Stomach (tissue), 9 donors: ENCODE measurements around the gene MEIOSIN. TPM values are rescaled to one million over a fixed set of nuclear protein-coding genes. Genes with fewer than 3 reads are reported as not detected.
"Not testable (repeated sequence)": the region's sequence is repeated elsewhere in the genome, so short reads cannot be mapped to it uniquely, and the experiment has no call there.

ENCODE experiments used
- DNase-seq, 2 donors: peaks; one replicate each; pipeline versions ENCODE4 v3.0.0 to v3.0.0-alpha.2; 2013 to 2019
- H3K27ac ChIP-seq, 5 donors: fragments of 200-600 bp in 4 of 5; sonication (generic) in 4 of 5; one replicate each; pipeline ENCODE4 v1.5.1; 2013 to 2019; ENCODE audit warnings: mild to moderate bottlenecking in 1 of 5, moderate library complexity in 1 of 5
- H3K27me3 ChIP-seq, 3 donors: fragments of 200-600 bp; sonication (generic); one replicate each; pipeline ENCODE4 v1.5.1; 2017 to 2019; ENCODE audit warnings: mixed run types in 1 of 3
- H3K36me3 ChIP-seq, 4 donors: fragments of 200-600 bp; sonication (generic); 1 replicate in 3 of 4; 2 replicates in 1 of 4; pipeline ENCODE4 v1.5.1; 2016 to 2019
- H3K4me1 ChIP-seq, 4 donors: fragments of 200-600 bp; sonication (generic); one replicate each; pipeline ENCODE4 v1.5.1; 2016 to 2019
- H3K4me3 ChIP-seq, 4 donors: fragments of 200-600 bp; sonication (generic) in 3 of 4; one replicate each; pipeline ENCODE4 v1.5.1; 2016 to 2019; ENCODE audit warnings: mild to moderate bottlenecking in 1 of 4
- H3K9me3 ChIP-seq, 4 donors: fragments of 200-600 bp; sonication (generic); one replicate each; pipeline ENCODE4 v1.5.1; 2016 to 2019
- CTCF ChIP-seq, 7 experiments: fragments of 450-650 bp in 4 of 7; fragments of 200-600 bp in 3 of 7; sonication (generic) in 3 of 7; IDR thresholded peaks; one replicate each; pipeline ENCODE4 v1.5.1; 2016 to 2019; ENCODE audit warnings: antibody characterized with exemption in 7 of 7, control low read depth in 2 of 7, mild to moderate bottlenecking in 1 of 7
- EP300 ChIP-seq: sonication (generic); formaldehyde crosslinking; IDR thresholded peaks from one replicate; pipeline ENCODE4 v1.6.1; 2017; ENCODE audit warnings: antibody characterized with exemption
- POLR2A ChIP-seq, 4 donors: fragments of 450-650 bp; IDR thresholded peaks; one replicate each; pipeline ENCODE4 v1.6.1; 2016; ENCODE audit warnings: antibody characterized with exemption in 4 of 4, control low read depth in 2 of 4, mild to moderate bottlenecking in 1 of 4, moderate library complexity in 1 of 4
- POLR2AphosphoS5 ChIP-seq, 3 donors: sonication (generic); formaldehyde crosslinking; IDR thresholded peaks; one replicate each; pipeline ENCODE4 v1.6.1; 2016; ENCODE audit warnings: antibody characterized with exemption in 3 of 3
- WGBS, 5 donors: extraction: QIAGEN DNeasy Blood & Tissue Kit in 3 of 5; methylation state at CpG; one replicate each; pipeline versions ENCODE4 v1.1.5 to v1.1.7; 2013 to 2018; 5-methylcytosine and 5-hydroxymethylcytosine counted together
- intact Hi-C: fragments of 100-400 bp; cut with DNase I; formaldehyde crosslinking; loops from one replicate; pipeline ENCODE4 v1.15.1; 2023; ENCODE audit warnings: low total_unique reads
- polyA plus RNA-seq, 3 donors: library from polyadenylated mRNA; stranded (reverse); fragments of 200-250 nt; gene quantifications; one replicate each; pipeline ENCODE4 v1.2.3, GENCODE V29; 2013
- total RNA-seq, 5 donors: library from RNA; depleted of rRNA; stranded (reverse); fragments of >200 nt; gene quantifications; one replicate each; pipeline versions ENCODE4 v1.1.0 to v1.2.3, GENCODE V29; 2014 to 2016
- donor health status: healthy with polysubstance abuse.
- donor health status: Bipolar disorder and iron deficiency.
- donor health status: healthy.

The MEIOSIN gene
- total and polyA plus RNA-seq, 8 donors, result not detected

- DNase-seq, result no peak
- no peak overlapping the region for H3K4me3 ChIP-seq
- peaks cover 0 to 8% (median 0%) of the 10 kb centered on the region in 3 donors for H3K27me3 ChIP-seq
- intact Hi-C loops, result no loop called here
- TF ChIP-seq POLR2A (IDR thresholded peaks at IDR 0.05) (no peak), POLR2AphosphoS5 (IDR thresholded peaks at IDR 0.05) (no peak), EP300 (no peak)
- no peak overlapping the region for H3K27ac ChIP-seq
- H3K9me3 ChIP-seq, result no peaks in the 10 kb centered on the region
- no peaks in the 10 kb centered on the region for H3K4me1 ChIP-seq
- H3K36me3 ChIP-seq, result no peaks in the 10 kb centered on the region
- 81 to 86% (median 83%) methylated on average over 10 of the region's 10 CpGs for WGBS, 5 donors
Observed at GRCh38 chr19:45739498-45740439, 6.5 kb downstream of the MEIOSIN start.

- no peaks in the 10 kb centered on the region for H3K9me3 ChIP-seq
- TF ChIP-seq POLR2A (IDR thresholded peaks at IDR 0.05), result no peak
- no peak overlapping the region for H3K4me3 ChIP-seq
- H3K4me1 ChIP-seq, result no peaks in the 10 kb centered on the region
- WGBS, 5 donors, result 47 to 68% (median 60%) methylated on average over 4 of the region's 4 CpGs
- peaks cover 0 to 15% (median 0%) of the 10 kb centered on the region in 3 donors for H3K27me3 ChIP-seq
- no peak for DNase-seq
- H3K27ac ChIP-seq, result no peak overlapping the region
- intact Hi-C loops, result no loop called here
- no peaks in the 10 kb centered on the region for H3K36me3 ChIP-seq
Observed at GRCh38 chr19:45742969-45743368, 9.7 kb downstream of the MEIOSIN start.

GRCh38 chr19:45745606-45746005, 12.4 kb downstream of the MEIOSIN start:
- no peak for DNase-seq

GRCh38 chr19:45746866-45747265, 13.6 kb downstream of the MEIOSIN start:
- TF ChIP-seq EP300, result no peak
- TF ChIP-seq CTCF (IDR thresholded peaks at IDR 0.05), result no peak
- Histone ChIP-seq H3K36me3 (no peaks in the 10 kb centered on the region), H3K27ac (no peak overlapping the region), H3K27me3 (peaks cover 0 to 18% (median 0%) of the 10 kb centered on the region in 3 donors), H3K9me3 (no peaks in the 10 kb centered on the region), H3K4me3 (no peak overlapping the region), H3K4me1 (no peaks in the 10 kb centered on the region)
- DNase-seq, result no peak
- intact Hi-C loops, result no loop called here
- WGBS, 5 donors, result 68 to 86% (median 78%) methylated on average over 5 of the region's 5 CpGs

More at GRCh38 chr19:45745606-45746005, 12.4 kb downstream of the MEIOSIN start:
- no peak overlapping the region for H3K27ac ChIP-seq
- 77 to 91% (median 90%) methylated on average over 6 of the region's 6 CpGs for WGBS, 5 donors
- no peaks in the 10 kb centered on the region for H3K4me1 ChIP-seq
- no peaks in the 10 kb centered on the region for H3K9me3 ChIP-seq
- intact Hi-C loops, result no loop called here
- TF ChIP-seq CTCF (IDR thresholded peaks at IDR 0.05) (no peak), EP300 (no peak), POLR2A (IDR thresholded peaks at IDR 0.05) (no peak), POLR2AphosphoS5 (IDR thresholded peaks at IDR 0.05) (no peak)
- H3K36me3 ChIP-seq, result no peaks in the 10 kb centered on the region
- H3K27me3 ChIP-seq, result peaks cover 0 to 18% (median 0%) of the 10 kb centered on the region in 3 donors
- no peak overlapping the region for H3K4me3 ChIP-seq

GRCh38 chr19:45747513-45747912, 14.3 kb downstream of the MEIOSIN start:
- intact Hi-C loops, result no loop called here
- peaks cover 0 to 16% (median 0%) of the 10 kb centered on the region in 3 donors for H3K27me3 ChIP-seq
- TF ChIP-seq POLR2A (IDR thresholded peaks at IDR 0.05) (no peak), EP300 (no peak), POLR2AphosphoS5 (IDR thresholded peaks at IDR 0.05) (no peak), CTCF (IDR thresholded peaks at IDR 0.05) (no peak)
- WGBS, 5 donors, result 82 to 93% (median 85%) methylated on average over 5 of the region's 5 CpGs
- H3K36me3 ChIP-seq, result no peaks in the 10 kb centered on the region
- no peak overlapping the region for H3K27ac ChIP-seq
- H3K4me1 ChIP-seq, result no peaks in the 10 kb centered on the region
- no peak overlapping the region for H3K4me3 ChIP-seq
- H3K9me3 ChIP-seq, result no peaks in the 10 kb centered on the region
- DNase-seq, result no peak

- 89 to 91% (median 90%) methylated on average over 10 of the region's 10 CpGs for WGBS, 5 donors
- intact Hi-C loops, H3K36me3 ChIP-seq: not testable (repeated sequence)
Observed at GRCh38 chr19:45751483-45751882, 18.2 kb downstream of the MEIOSIN start.

More at GRCh38 chr19:45751483-45751882, 18.2 kb downstream of the MEIOSIN start:
- not testable (repeated sequence) for DNase-seq, H3K27ac ChIP-seq, H3K27me3 ChIP-seq, H3K4me1 ChIP-seq, H3K4me3 ChIP-seq, H3K9me3 ChIP-seq
